Endothelial cell of umbilical vein (primary cell): ENCODE measurements around the gene CARMIL1. TPM values are rescaled to one million over a fixed set of nuclear protein-coding genes. Genes with fewer than 3 reads are reported as not detected.

ENCODE experiments used
- BruUV-seq: library from RNA; stranded (reverse); fragments of 400-500 nt; replicated peaks from 2 replicates; lab custom pipeline; 2021; lab: Mats Ljungman, UMichigan
- CTCF ChIA-PET: fragments of 300-600, 350-600 bp; sonication (Branson Sonifier 250); formaldehyde crosslinking; loops from one replicate; lab custom pipeline; 2021; ENCODE audit warnings: antibody characterized with exemption, inconsistent platforms; lab: Charles Lee
- POLR2A ChIA-PET: fragments of 300-600, 350-600 bp; sonication (Branson Sonifier 250); formaldehyde crosslinking; loops from one replicate; lab custom pipeline; 2021; ENCODE audit warnings: antibody characterized with exemption, inconsistent platforms; lab: Charles Lee
- DNase-seq: peaks from one replicate; pipeline ENCODE4 v3.0.0-alpha.2; 2011; ENCODE audit warnings: low read depth, low spot score
- FAIRE-seq: peaks from 2 replicates; lab custom pipeline; 2011; peaks lifted over from hg19 to GRCh38; lab: Jason Lieb, UNC
- H2AFZ ChIP-seq: 2 replicates; pipeline ENCODE4 v1.6.0; 2012; ENCODE audit warnings: low read depth, low read length, control low read depth, inconsistent platforms
- H3K27ac ChIP-seq: 2 replicates; pipeline ENCODE4 v1.5.1; 2011; ENCODE audit warnings: low read depth, mild to moderate bottlenecking, control low read depth, low read length, moderate library complexity; ENCODE audit not compliant: insufficient read depth
- H3K27me3 ChIP-seq, 2 experiments: 2 replicates each; pipeline versions ENCODE4 v1.6.0 to v1.6.1; 2011; ENCODE audit warnings: low read length in 2 of 2, mixed read lengths in 1 of 2; ENCODE audit not compliant: control insufficient read depth in 2 of 2, insufficient read depth in 2 of 2
- H3K36me3 ChIP-seq, 2 experiments: 2 replicates in 1 of 2; 3 replicates in 1 of 2; pipeline ENCODE4 v1.5.1; 2011; ENCODE audit warnings: low read length in 2 of 2, mild to moderate bottlenecking in 1 of 2, moderate library complexity in 1 of 2; ENCODE audit not compliant: control insufficient read depth in 2 of 2, insufficient read depth in 2 of 2; ENCODE audit errors: extremely low read depth in 1 of 2
- H3K4me1 ChIP-seq: 3 replicates; pipeline ENCODE4 v1.5.1; 2011; ENCODE audit warnings: mild to moderate bottlenecking, low read length; ENCODE audit not compliant: control insufficient read depth, insufficient read depth; ENCODE audit errors: extremely low read depth
- H3K4me2 ChIP-seq: 2 replicates; pipeline ENCODE4 v1.6.1; 2011; ENCODE audit warnings: low read length, control low read depth, mixed read lengths; ENCODE audit not compliant: insufficient read depth
- H3K4me3 ChIP-seq, 3 experiments: fragments of 200-600 bp in 1 of 3; sonication (generic), shearing (Covaris generic) in 1 of 3; replicated peaks in 1 of 3; 2 replicates each; pipeline ENCODE4 v1.5.1; 2011 to 2016; ENCODE audit warnings: control low read depth in 3 of 3, low read length in 3 of 3, mild to moderate bottlenecking in 2 of 3, inconsistent platforms in 1 of 3, low read depth in 1 of 3, moderate library complexity in 1 of 3; ENCODE audit not compliant: insufficient read depth in 1 of 3
- H3K79me2 ChIP-seq: 2 replicates; pipeline ENCODE4 v1.6.0; 2012; ENCODE audit warnings: low read length, inconsistent platforms; ENCODE audit not compliant: control insufficient read depth, insufficient read depth
- H3K9ac ChIP-seq: replicated peaks from 2 replicates; pipeline ENCODE3; 2011; ENCODE audit warnings: low read length, control low read depth; ENCODE audit not compliant: insufficient read depth; ENCODE audit errors: extremely low read depth
- H3K9me1 ChIP-seq: replicated peaks from 3 replicates; pipeline ENCODE4 v1.6.0; 2011; ENCODE audit warnings: mild to moderate bottlenecking, low read length; ENCODE audit not compliant: control insufficient read depth, insufficient read depth; ENCODE audit errors: extremely low read depth
- H3K9me3 ChIP-seq: replicated peaks from 2 replicates; pipeline ENCODE4 v1.5.1; 2012; ENCODE audit warnings: low read length, inconsistent platforms; ENCODE audit not compliant: control insufficient read depth, insufficient read depth
- H4K20me1 ChIP-seq: replicated peaks from 2 replicates; pipeline ENCODE3; 2011; ENCODE audit warnings: mild to moderate bottlenecking, low read length; ENCODE audit not compliant: control insufficient read depth, insufficient read depth; ENCODE audit errors: extremely low read depth
- EZH2 ChIP-seq: IDR thresholded peaks from 2 replicates; pipeline ENCODE4 v1.6.1; 2012; ENCODE audit warnings: borderline replicate concordance, low read depth, mild to moderate bottlenecking, moderate library complexity, low read length, inconsistent platforms; ENCODE audit not compliant: severe bottlenecking
- FOS ChIP-seq: IDR thresholded peaks from 2 replicates; pipeline ENCODE4 v1.6.1; 2011; ENCODE audit warnings: mild to moderate bottlenecking, low read length, moderate library complexity, borderline replicate concordance; ENCODE audit not compliant: insufficient read depth
- GATA2 ChIP-seq: IDR thresholded peaks from 2 replicates; pipeline ENCODE4 v1.7.0; 2011; ENCODE audit warnings: low read depth, mild to moderate bottlenecking, moderate library complexity, mixed read lengths, low read length; ENCODE audit not compliant: insufficient read length, insufficient read depth
- JUN ChIP-seq: IDR thresholded peaks from 2 replicates; pipeline ENCODE4 v1.6.1; 2011; ENCODE audit warnings: borderline replicate concordance, low read depth; ENCODE audit not compliant: insufficient read length, insufficient read depth
- MAX ChIP-seq: IDR thresholded peaks from 2 replicates; pipeline ENCODE4 v1.6.1; 2011; ENCODE audit not compliant: insufficient read depth, insufficient read length
- MYC ChIP-seq: IDR thresholded peaks from one replicate; pipeline ENCODE4 v1.6.1; 2011; ENCODE audit warnings: mild to moderate bottlenecking, low read depth, low read length
- POLR2A ChIP-seq: IDR thresholded peaks from 2 replicates; pipeline ENCODE4 v1.6.1; 2012; ENCODE audit warnings: low read depth, mild to moderate bottlenecking, control low read depth, low read length
- POLR2AphosphoS5 ChIP-seq: IDR thresholded peaks from 2 replicates; pipeline ENCODE4 v1.6.1; 2012; ENCODE audit warnings: low read depth, mild to moderate bottlenecking, control low read depth, low read length, moderate library complexity; ENCODE audit not compliant: insufficient read depth
- dilution Hi-C: fragments of 300-500 bp; cut with MboI; formaldehyde crosslinking; loops from one replicate; pipeline ENCODE4 v1.15.0; 2019; ENCODE audit warnings: low sequenced_read_pairs; ENCODE audit not compliant: extremely low pct_ligation_motif_present
- intact Hi-C: fragments of 100-400 bp; cut with micrococcal nuclease; formaldehyde crosslinking; loops from one replicate; pipeline ENCODE4 v1.10.0; 2022
- polyA plus RNA-seq, 4 experiments: library from polyadenylated mRNA; depleted of rRNA in 3 of 4; stranded (reverse) in 3 of 4; unstranded in 1 of 4; fragments of >200 nt; gene quantifications; 2 replicates each; pipeline versions ENCODE4 v1.2.1 to v1.2.3, GENCODE V29; 2011 to 2012; ENCODE audit warnings: missing spikeins in 1 of 4
- total RNA-seq: library from RNA; stranded (reverse); gene quantifications from 2 replicates; pipeline ENCODE4 v1.2.3, GENCODE V29; 2021
- TF ChIP-seq, protein P1 (sequence below), 2 donors: IDR thresholded peaks; 1 replicate in 1 of 2; 2 replicates in 1 of 2; pipeline ENCODE4 v1.5.1; 2011; ENCODE audit warnings: low read length in 2 of 2, mild to moderate bottlenecking in 2 of 2, moderate library complexity in 2 of 2, control low read depth in 1 of 2, inconsistent platforms in 1 of 2, low read depth in 1 of 2; ENCODE audit not compliant: insufficient read depth in 1 of 2; ENCODE audit errors: extremely low read depth in 1 of 2

Gene CARMIL1
- total and polyA plus RNA-seq, 2 donors (not counting 3 experiments of a cell fraction or from before 2014, with no cell fraction given), result 1.3 to 8.7 TPM

- dilution Hi-C loops, result no loop called here
- DNase-seq (no peak), FAIRE-seq (no peak)
- CTCF ChIA-PET, result no interaction called here
- POLR2A ChIA-PET, result no interaction called here
- BruUV-seq, result no TSS peak
- no peak overlapping the region for H3K9ac ChIP-seq
- no peak overlapping the region for H2AFZ ChIP-seq
- no peaks in the 10 kb centered on the region for H3K79me2 ChIP-seq
- H3K36me3 ChIP-seq, result no peaks in the 10 kb centered on the region
- intact Hi-C loops, result no loop called here
- H3K27ac ChIP-seq, result no peak overlapping the region
- peaks cover 11% of the 10 kb centered on the region for H3K4me1 ChIP-seq
- no peaks in the 10 kb centered on the region for H3K27me3 ChIP-seq
- H3K9me3 ChIP-seq, result no peaks in the 10 kb centered on the region
- no peak overlapping the region for H3K4me3 ChIP-seq
- H4K20me1 ChIP-seq, result no peaks in the 10 kb centered on the region
- H3K4me2 ChIP-seq, result no peak overlapping the region
- TF ChIP-seq, protein P1, sequence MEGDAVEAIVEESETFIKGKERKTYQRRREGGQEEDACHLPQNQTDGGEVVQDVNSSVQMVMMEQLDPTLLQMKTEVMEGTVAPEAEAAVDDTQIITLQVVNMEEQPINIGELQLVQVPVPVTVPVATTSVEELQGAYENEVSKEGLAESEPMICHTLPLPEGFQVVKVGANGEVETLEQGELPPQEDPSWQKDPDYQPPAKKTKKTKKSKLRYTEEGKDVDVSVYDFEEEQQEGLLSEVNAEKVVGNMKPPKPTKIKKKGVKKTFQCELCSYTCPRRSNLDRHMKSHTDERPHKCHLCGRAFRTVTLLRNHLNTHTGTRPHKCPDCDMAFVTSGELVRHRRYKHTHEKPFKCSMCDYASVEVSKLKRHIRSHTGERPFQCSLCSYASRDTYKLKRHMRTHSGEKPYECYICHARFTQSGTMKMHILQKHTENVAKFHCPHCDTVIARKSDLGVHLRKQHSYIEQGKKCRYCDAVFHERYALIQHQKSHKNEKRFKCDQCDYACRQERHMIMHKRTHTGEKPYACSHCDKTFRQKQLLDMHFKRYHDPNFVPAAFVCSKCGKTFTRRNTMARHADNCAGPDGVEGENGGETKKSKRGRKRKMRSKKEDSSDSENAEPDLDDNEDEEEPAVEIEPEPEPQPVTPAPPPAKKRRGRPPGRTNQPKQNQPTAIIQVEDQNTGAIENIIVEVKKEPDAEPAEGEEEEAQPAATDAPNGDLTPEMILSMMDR (IDR thresholded peaks at IDR 0.05; ENCODE audit: extremely low read depth in 1 of 2, insufficient read depth in 1 of 2, low read depth in 1 of 2, low read length in 2 of 2), result no peak
- TF ChIP-seq FOS, result no peak
- no peak for TF ChIP-seq EZH2
- no peak for TF ChIP-seq JUN
- TF ChIP-seq MYC, result no peak
- TF ChIP-seq GATA2, result no peak
- no peak for TF ChIP-seq MAX
- no peak for TF ChIP-seq POLR2A
- TF ChIP-seq POLR2AphosphoS5, result no peak
- no peaks in the 10 kb centered on the region for H3K9me1 ChIP-seq
Observed at GRCh38 chr6:25316626-25317025, 37.5 kb downstream of the CARMIL1 start.
